CD4-positive, alpha-beta T cell treated with Interleukin-6 at 100 ng/mL for 8 hours (primary cell): ENCODE measurements around the gene ANKRD40.

Source experiments
- DNase-seq: peaks from one replicate; pipeline ENCODE4 v3.0.0-alpha.2; 2020; ENCODE audit warnings: mixed read lengths, low spot score

Gene ANKRD40

GRCh38 chr17:50668838-50669581, 38.7 kb downstream of the ANKRD40 start:
- DNase-seq: no peak

GRCh38 chr17:50668025-50668837, 39.5 kb downstream of the ANKRD40 start:
- DNase-seq: no peak

- no peak for DNase-seq
Observed at GRCh38 chr17:50667259-50668024, 40.3 kb downstream of the ANKRD40 start.

- no peak for DNase-seq
Observed at GRCh38 chr17:50666316-50666715, 41.4 kb downstream of the ANKRD40 start.

- no peak for DNase-seq
Observed at GRCh38 chr17:50665838-50666237, 41.9 kb downstream of the ANKRD40 start.

- DNase-seq: no peak
Observed at GRCh38 chr17:50664788-50665458, 42.8 kb downstream of the ANKRD40 start.

- no peak for DNase-seq
Observed at GRCh38 chr17:50663812-50664374, 43.8 kb downstream of the ANKRD40 start.

GRCh38 chr17:50662632-50663225, 45.0 kb downstream of the ANKRD40 start:
- DNase-seq: no peak

- no peak for DNase-seq
Observed at GRCh38 chr17:50661795-50662391, 45.8 kb downstream of the ANKRD40 start.

- DNase-seq: no peak
Observed at GRCh38 chr17:50661348-50661747, 46.4 kb downstream of the ANKRD40 start.

- no peak for DNase-seq
Observed at GRCh38 chr17:50660887-50661345, 46.8 kb downstream of the ANKRD40 start.

- DNase-seq: no peak
Observed at GRCh38 chr17:50660042-50660886, 47.5 kb downstream of the ANKRD40 start.

- no peak for DNase-seq
Observed at GRCh38 chr17:50659179-50659578, 48.5 kb downstream of the ANKRD40 start.

GRCh38 chr17:50658616-50659015, 49.1 kb downstream of the ANKRD40 start:
- DNase-seq: no peak

GRCh38 chr17:50657627-50658026, 50.1 kb downstream of the ANKRD40 start:
- no peak for DNase-seq

- DNase-seq: no peak
Observed at GRCh38 chr17:50657054-50657453, 50.7 kb downstream of the ANKRD40 start.

GRCh38 chr17:50656509-50656908, 51.2 kb downstream of the ANKRD40 start:
- no peak for DNase-seq

GRCh38 chr17:50653738-50654137, 54.0 kb downstream of the ANKRD40 start:
- no peak for DNase-seq

GRCh38 chr17:50651661-50652060, 56.1 kb downstream of the ANKRD40 start:
- no peak for DNase-seq
